ENCODE results near the gene ASZ1. TPM values are rescaled to one million over a fixed set of nuclear protein-coding genes. Genes with fewer than 3 reads are reported as not detected.

ASZ1 gene
- total and polyA plus RNA-seq, 5 donors from 2014 or later = not detected

DNA sequence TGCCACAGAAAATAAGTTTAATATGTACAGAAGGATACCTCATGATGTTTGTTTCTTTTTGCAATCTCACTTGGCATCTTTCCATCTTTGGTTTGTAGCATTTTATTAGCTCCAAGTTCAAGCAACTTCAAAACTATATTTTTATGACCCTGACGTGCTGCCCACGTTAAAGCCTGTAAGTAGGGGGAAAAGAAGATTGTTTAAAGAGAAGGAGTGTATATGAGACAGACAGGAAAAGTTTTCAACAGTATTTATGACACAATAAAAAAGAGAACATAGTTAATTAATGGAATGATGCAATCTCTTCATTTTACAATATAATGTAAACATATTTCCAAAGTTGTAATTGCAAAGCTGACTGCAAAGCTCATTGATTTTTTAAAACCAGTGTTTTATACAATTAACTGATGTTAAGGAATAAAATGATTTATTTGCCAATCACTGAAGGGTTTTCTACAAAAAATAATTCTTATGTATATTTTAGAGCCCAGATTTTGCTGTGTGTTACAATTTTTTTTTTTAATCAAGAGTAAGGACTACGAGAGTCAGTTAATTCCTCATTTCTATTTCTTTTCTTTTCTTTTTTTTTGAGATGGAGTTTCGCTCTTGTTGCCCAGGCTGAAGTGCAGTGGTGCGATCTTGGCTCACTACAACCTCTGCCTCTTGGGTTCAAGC lies 42.5 kb downstream of the ASZ1 start:
- no peaks in the 10 kb centered on the region for H3K36me3 ChIP-seq (ENCODE audit: control insufficient read depth, insufficient read depth, low read length)
- H3K9me3 Mint-ChIP-seq = peaks cover 0 to 11% (median 4%) of the 10 kb centered on the region in 7 donors
- H3K27ac Mint-ChIP-seq = no peak overlapping the region
- H3K27me3 Mint-ChIP-seq = peaks cover 5% of the 10 kb centered on the region
- no peak overlapping the region for H3K4me3 ChIP-seq (ENCODE audit: low read depth, low read length)
- no peaks in the 10 kb centered on the region for H3K4me1 ChIP-seq (ENCODE audit: control insufficient read depth, insufficient read depth, low read length, poor library complexity, severe bottlenecking)
- H3K9me3 ChIP-seq (ENCODE audit: control insufficient read depth in 2 of 2, low read length in 2 of 2) = peaks cover 0 to 3% of the 10 kb centered on the region in 2 experiments
- H3K27ac ChIP-seq (ENCODE audit: insufficient read depth, low read length, poor library complexity, severe bottlenecking) = no peak overlapping the region
- H3K4me1 Mint-ChIP-seq = no peaks in the 10 kb centered on the region
- ATAC-seq (ENCODE audit: low read depth in 2 of 2) = no peak
- H3K36me3 Mint-ChIP-seq = no peaks in the 10 kb centered on the region
- H3K27me3 ChIP-seq (ENCODE audit: control insufficient read depth, insufficient read depth, low read length) = no peaks in the 10 kb centered on the region
- no peak overlapping the region for H3K4me3 Mint-ChIP-seq
- DNase-seq = no peak

DNA sequence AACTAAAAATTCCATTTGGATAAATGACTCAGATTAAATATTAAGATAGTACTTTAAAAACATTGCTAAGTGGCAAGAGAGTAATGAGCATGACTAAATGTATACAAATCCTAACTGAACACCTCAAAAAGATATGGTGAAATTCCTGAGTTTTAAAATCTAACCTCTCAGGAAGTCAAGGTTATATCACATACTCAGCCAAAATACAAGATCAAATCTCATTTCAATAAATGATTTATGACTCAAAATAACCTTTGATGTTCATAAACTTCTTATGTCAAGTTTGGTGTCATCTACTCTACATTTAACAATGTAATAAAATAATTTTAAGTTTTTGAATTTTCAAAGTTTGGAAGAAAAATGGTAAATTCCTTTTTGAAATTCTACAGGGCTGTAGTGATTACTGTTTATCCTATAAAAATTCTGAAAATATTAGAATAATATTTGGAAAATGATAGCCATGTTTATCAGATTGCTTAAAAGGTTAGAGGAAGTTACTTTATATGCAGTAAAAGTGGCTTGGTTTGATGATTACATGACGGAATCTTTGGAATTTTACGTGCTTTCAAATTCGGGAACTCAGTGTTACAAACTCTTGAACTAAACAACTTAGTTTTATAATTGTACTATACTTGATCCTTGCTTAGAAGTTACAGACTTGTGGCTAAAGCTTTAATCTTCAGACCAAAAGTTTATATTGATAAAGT lies 43.7 kb downstream of the ASZ1 start:
- no peak overlapping the region for H3K4me3 ChIP-seq (ENCODE audit: low read depth, low read length)
- Mint-ChIP-seq H3K4me1 (no peaks in the 10 kb centered on the region), H3K36me3 (no peaks in the 10 kb centered on the region), H3K9me3 (peaks cover 0 to 10% (median 1%) of the 10 kb centered on the region in 7 donors), H3K27me3 (peaks cover 5% of the 10 kb centered on the region), H3K27ac (no peak overlapping the region), H3K4me3 (no peak overlapping the region)
- no peaks in the 10 kb centered on the region for H3K27me3 ChIP-seq (ENCODE audit: control insufficient read depth, insufficient read depth, low read length)
- DNase-seq = no peak
- no peaks in the 10 kb centered on the region for H3K36me3 ChIP-seq (ENCODE audit: control insufficient read depth, insufficient read depth, low read length)
- no peak overlapping the region for H3K27ac ChIP-seq (ENCODE audit: insufficient read depth, low read length, poor library complexity, severe bottlenecking)
- ATAC-seq (ENCODE audit: low read depth in 2 of 2) = no peak
- peaks cover 0 to 3% of the 10 kb centered on the region in 2 experiments for H3K9me3 ChIP-seq (ENCODE audit: control insufficient read depth in 2 of 2, low read length in 2 of 2)
- H3K4me1 ChIP-seq (ENCODE audit: control insufficient read depth, insufficient read depth, low read length, poor library complexity, severe bottlenecking) = no peaks in the 10 kb centered on the region

DNA sequence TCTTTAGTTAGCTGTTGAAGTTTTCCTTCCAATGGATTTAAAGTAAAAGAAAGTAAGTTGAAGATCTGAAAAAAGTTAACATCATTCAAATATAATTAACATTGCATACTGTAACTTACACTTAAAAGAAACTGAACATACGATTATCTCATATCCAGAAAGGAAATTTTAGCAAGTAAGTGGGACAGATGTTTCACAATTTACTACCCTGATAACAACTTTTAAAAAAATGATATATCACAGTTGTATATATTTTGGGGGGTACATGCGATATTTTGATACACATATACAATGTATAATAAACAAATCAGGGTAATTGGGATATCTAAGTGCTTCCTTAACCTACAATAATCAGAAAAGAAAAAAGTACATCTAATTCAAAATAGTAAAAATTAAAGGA lies 44.2 kb downstream of the ASZ1 start:
- H3K27ac ChIP-seq (ENCODE audit: insufficient read depth, low read length, poor library complexity, severe bottlenecking) = no peak overlapping the region
- no peak overlapping the region for H3K4me3 ChIP-seq (ENCODE audit: low read depth, low read length)
- no peaks in the 10 kb centered on the region for H3K36me3 ChIP-seq (ENCODE audit: control insufficient read depth, insufficient read depth, low read length)
- no peaks in the 10 kb centered on the region for H3K4me1 Mint-ChIP-seq
- H3K9me3 ChIP-seq (ENCODE audit: control insufficient read depth in 2 of 2, low read length in 2 of 2) = no peaks in the 10 kb centered on the region
- no peaks in the 10 kb centered on the region for H3K27me3 ChIP-seq (ENCODE audit: control insufficient read depth, insufficient read depth, low read length)
- H3K4me1 ChIP-seq (ENCODE audit: control insufficient read depth, insufficient read depth, low read length, poor library complexity, severe bottlenecking) = no peaks in the 10 kb centered on the region
- DNase-seq (no peak), ATAC-seq (ENCODE audit: low read depth in 2 of 2) (no peak)
- no peaks in the 10 kb centered on the region for H3K36me3 Mint-ChIP-seq
- H3K4me3 Mint-ChIP-seq = no peak overlapping the region
- H3K27me3 Mint-ChIP-seq = peaks cover 5% of the 10 kb centered on the region
- H3K27ac Mint-ChIP-seq = no peak overlapping the region
- peaks cover 0 to 7% (median 0%) of the 10 kb centered on the region in 7 donors for H3K9me3 Mint-ChIP-seq

DNA sequence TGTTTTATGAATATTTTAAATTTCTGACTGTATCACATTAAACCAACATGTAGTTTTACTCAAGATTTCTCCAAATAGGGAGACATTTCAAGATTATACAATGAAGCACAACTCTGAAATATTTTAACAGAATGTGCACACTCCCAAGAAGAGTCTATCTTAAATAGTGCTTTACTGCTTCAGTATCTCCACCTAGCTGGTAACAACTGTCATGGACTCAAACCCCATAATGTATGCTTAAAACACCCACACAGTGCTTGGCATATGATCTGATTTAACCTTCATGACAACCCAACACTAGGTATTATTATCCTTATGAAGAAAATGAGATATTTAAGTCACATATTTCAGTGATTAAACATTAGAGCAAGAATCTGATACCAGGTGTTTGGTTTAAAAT lies 45.9 kb downstream of the ASZ1 start:
- Histone ChIP-seq H3K27me3 (ENCODE audit: control insufficient read depth, insufficient read depth, low read length) (no peaks in the 10 kb centered on the region), H3K9me3 (ENCODE audit: control insufficient read depth in 2 of 2, low read length in 2 of 2) (no peaks in the 10 kb centered on the region), H3K4me1 (ENCODE audit: control insufficient read depth, insufficient read depth, low read length, poor library complexity, severe bottlenecking) (no peaks in the 10 kb centered on the region), H3K4me3 (ENCODE audit: low read depth, low read length) (no peak overlapping the region), H3K27ac (ENCODE audit: insufficient read depth, low read length, poor library complexity, severe bottlenecking) (no peak overlapping the region), H3K36me3 (ENCODE audit: control insufficient read depth, insufficient read depth, low read length) (no peaks in the 10 kb centered on the region)
- H3K27ac Mint-ChIP-seq = no peak overlapping the region
- H3K4me3 Mint-ChIP-seq = no peak overlapping the region
- H3K9me3 Mint-ChIP-seq = peaks cover 0 to 4% (median 0%) of the 10 kb centered on the region in 7 donors
- no peak for DNase-seq
- ATAC-seq (ENCODE audit: low read depth in 2 of 2) = no peak
- no peaks in the 10 kb centered on the region for H3K36me3 Mint-ChIP-seq
- H3K27me3 Mint-ChIP-seq = peaks cover 5% of the 10 kb centered on the region
- H3K4me1 Mint-ChIP-seq = no peaks in the 10 kb centered on the region

DNA sequence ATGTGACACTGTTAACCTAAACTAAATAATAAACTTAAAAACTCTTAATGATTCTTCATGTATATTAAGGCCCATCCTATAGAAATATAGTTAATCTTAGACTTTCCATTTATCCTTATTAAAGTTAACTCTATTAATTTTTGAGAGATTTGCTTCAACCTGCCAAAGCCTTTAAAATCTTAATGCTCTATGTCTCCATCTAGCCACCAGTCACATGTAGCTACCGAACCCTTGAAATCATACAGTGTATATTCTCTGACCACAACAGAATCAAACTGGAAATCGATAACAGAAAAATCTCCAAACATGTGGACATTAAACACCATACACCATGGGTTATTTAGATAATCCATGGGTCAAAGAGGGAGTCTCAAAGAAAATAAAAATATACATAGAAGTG lies 51.9 kb downstream of the ASZ1 start:
- DNase-seq (no peak), ATAC-seq (ENCODE audit: low read depth in 2 of 2) (no peak)
- Mint-ChIP-seq H3K4me1 (no peaks in the 10 kb centered on the region), H3K4me3 (no peak overlapping the region), H3K27ac (no peak overlapping the region), H3K9me3 (peaks cover 0 to 9% (median 0%) of the 10 kb centered on the region in 7 donors), H3K36me3 (no peaks in the 10 kb centered on the region), H3K27me3 (peaks cover under 1% of the 10 kb centered on the region)
- Histone ChIP-seq H3K9me3 (ENCODE audit: control insufficient read depth in 2 of 2, low read length in 2 of 2) (no peaks in the 10 kb centered on the region), H3K4me3 (ENCODE audit: low read depth, low read length) (no peak overlapping the region), H3K36me3 (ENCODE audit: control insufficient read depth, insufficient read depth, low read length) (no peaks in the 10 kb centered on the region), H3K4me1 (ENCODE audit: control insufficient read depth, insufficient read depth, low read length, poor library complexity, severe bottlenecking) (no peaks in the 10 kb centered on the region), H3K27me3 (ENCODE audit: control insufficient read depth, insufficient read depth, low read length) (no peaks in the 10 kb centered on the region), H3K27ac (ENCODE audit: insufficient read depth, low read length, poor library complexity, severe bottlenecking) (no peak overlapping the region)

DNA sequence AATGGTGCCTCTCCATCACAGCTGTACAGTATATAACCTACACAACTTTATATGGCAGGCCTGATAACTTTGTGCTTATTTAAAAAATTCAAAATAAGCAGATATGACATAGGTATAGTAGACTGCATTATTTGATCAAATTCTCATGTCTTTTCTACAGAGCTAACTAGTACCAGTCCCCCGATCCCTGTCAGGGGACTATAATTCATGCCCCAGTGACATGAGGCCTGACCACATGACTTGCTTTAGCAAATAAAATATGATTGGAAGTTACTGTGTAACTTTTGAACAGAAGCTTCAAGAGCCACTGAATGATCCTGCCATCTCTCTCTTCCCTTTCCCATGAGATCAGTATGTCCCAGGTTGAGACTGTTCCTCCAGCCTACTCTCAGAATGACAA lies 55.2 kb downstream of the ASZ1 start:
- H3K27me3 ChIP-seq (ENCODE audit: control insufficient read depth, insufficient read depth, low read length) = no peaks in the 10 kb centered on the region
- no peaks in the 10 kb centered on the region for H3K9me3 ChIP-seq (ENCODE audit: control insufficient read depth in 2 of 2, low read length in 2 of 2)
- Mint-ChIP-seq H3K27ac (no peak overlapping the region), H3K9me3 (peaks cover 0 to 9% (median 0%) of the 10 kb centered on the region in 7 donors), H3K4me1 (no peaks in the 10 kb centered on the region), H3K36me3 (no peaks in the 10 kb centered on the region), H3K27me3 (no peaks in the 10 kb centered on the region), H3K4me3 (no peak overlapping the region)
- no peak for DNase-seq
- H3K36me3 ChIP-seq (ENCODE audit: control insufficient read depth, insufficient read depth, low read length) = no peaks in the 10 kb centered on the region
- H3K27ac ChIP-seq (ENCODE audit: insufficient read depth, low read length, poor library complexity, severe bottlenecking) = no peak overlapping the region
- H3K4me1 ChIP-seq (ENCODE audit: control insufficient read depth, insufficient read depth, low read length, poor library complexity, severe bottlenecking) = no peaks in the 10 kb centered on the region
- no peak for ATAC-seq (ENCODE audit: low read depth in 2 of 2)
- no peak overlapping the region for H3K4me3 ChIP-seq (ENCODE audit: low read depth, low read length)

DNA sequence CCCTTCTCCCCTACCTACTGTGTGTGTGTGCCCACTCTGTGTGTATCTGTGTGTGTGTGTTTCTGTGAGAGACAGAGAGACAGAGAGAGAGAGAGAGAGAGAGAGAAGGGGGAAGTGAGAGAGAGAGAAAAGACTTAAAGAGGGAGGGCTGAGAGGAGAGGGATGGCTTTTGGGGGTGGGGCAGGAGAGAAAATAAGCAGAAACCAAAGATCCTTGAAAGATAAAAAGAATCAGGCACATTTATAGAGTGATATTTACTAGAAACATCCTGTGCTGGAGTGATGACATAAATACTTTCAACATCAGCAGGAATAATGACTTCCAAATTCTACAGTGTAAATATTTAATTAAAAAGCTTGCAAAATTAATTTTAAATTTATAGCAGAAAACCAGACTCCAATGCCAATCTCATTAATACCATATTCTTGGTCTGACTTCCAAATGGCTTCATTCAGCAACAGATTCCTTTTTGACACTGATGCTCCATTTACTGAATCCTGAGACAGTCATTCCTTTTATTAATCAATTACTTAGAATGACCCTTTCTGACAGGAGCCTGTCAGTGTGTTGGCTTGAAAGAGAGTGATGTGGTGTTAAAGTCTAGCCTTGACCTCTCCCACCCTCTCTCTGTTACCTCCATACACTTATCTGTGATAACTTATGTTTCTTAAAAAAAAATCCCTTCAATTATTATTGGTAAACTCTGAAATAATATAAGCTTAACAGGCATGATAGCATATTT lies 62.8 kb downstream of the ASZ1 start:
- H3K4me1 Mint-ChIP-seq = no peaks in the 10 kb centered on the region
- no peak for ATAC-seq (ENCODE audit: low read depth in 2 of 2)
- no peak overlapping the region for H3K4me3 ChIP-seq (ENCODE audit: low read depth, low read length)
- H3K27ac ChIP-seq (ENCODE audit: insufficient read depth, low read length, poor library complexity, severe bottlenecking) = no peak overlapping the region
- no peaks in the 10 kb centered on the region for H3K9me3 Mint-ChIP-seq
- no peaks in the 10 kb centered on the region for H3K4me1 ChIP-seq (ENCODE audit: control insufficient read depth, insufficient read depth, low read length, poor library complexity, severe bottlenecking)
- no peak overlapping the region for H3K27ac Mint-ChIP-seq
- H3K4me3 Mint-ChIP-seq = no peak overlapping the region
- no peak for DNase-seq
- H3K27me3 Mint-ChIP-seq = no peaks in the 10 kb centered on the region
- H3K36me3 Mint-ChIP-seq = no peaks in the 10 kb centered on the region
- no peaks in the 10 kb centered on the region for H3K9me3 ChIP-seq (ENCODE audit: control insufficient read depth in 2 of 2, low read length in 2 of 2)
- no peaks in the 10 kb centered on the region for H3K27me3 ChIP-seq (ENCODE audit: control insufficient read depth, insufficient read depth, low read length)
- H3K36me3 ChIP-seq (ENCODE audit: control insufficient read depth, insufficient read depth, low read length) = no peaks in the 10 kb centered on the region
